HFF-Myc (cell line): ENCODE measurements around the gene BLACAT1.

ENCODE experiments used
- DNase-seq: peaks from one replicate; pipeline ENCODE4 v3.0.0-alpha.2; 2011; ENCODE audit warnings: low read depth; ENCODE audit errors: extremely low read depth
- H3K4me3 ChIP-seq: replicated peaks from 2 replicates; pipeline ENCODE4 v1.5.1; 2011; ENCODE audit warnings: low read depth, mild to moderate bottlenecking, control low read depth, low read length
- TF ChIP-seq, protein P1 (sequence below): IDR thresholded peaks from 2 replicates; pipeline ENCODE4 v1.5.1; 2012; ENCODE audit warnings: mild to moderate bottlenecking, low read depth, low read length, control low read depth; ENCODE audit errors: missing control alignments

Gene BLACAT1

DNA sequence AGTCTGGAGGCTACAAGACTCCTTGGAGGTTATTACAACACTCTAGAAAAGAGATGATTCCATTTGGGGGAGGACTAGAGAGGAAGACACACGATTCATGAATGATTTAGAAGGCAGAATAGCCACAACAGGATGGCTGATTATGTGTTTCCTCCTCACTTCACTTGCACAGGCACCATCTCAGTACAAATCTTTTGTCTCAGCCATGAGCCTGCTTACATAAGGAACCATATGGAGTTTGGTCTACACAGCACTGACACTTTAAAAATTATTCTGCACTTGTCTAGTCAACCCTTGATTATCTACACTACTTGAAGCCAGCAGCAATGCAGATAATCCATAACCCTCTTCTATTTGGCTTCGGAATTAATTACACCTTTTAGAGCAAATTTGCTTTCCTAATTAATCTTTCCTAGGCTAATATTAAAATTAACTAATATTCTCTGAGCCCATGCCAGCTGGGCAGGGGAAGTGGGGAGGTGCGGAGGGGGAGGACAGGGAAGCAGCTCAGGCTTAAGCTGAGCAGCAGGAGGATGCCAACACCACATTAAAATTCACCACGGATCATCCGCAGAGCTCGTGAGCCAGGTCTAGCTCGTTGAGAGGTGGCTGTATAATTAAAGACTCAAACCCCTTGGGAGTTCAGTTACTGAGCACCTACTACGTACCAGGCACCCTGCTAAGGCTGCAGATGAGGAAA is 30.8 kb downstream of the BLACAT1 start:
- TF ChIP-seq, protein P1, sequence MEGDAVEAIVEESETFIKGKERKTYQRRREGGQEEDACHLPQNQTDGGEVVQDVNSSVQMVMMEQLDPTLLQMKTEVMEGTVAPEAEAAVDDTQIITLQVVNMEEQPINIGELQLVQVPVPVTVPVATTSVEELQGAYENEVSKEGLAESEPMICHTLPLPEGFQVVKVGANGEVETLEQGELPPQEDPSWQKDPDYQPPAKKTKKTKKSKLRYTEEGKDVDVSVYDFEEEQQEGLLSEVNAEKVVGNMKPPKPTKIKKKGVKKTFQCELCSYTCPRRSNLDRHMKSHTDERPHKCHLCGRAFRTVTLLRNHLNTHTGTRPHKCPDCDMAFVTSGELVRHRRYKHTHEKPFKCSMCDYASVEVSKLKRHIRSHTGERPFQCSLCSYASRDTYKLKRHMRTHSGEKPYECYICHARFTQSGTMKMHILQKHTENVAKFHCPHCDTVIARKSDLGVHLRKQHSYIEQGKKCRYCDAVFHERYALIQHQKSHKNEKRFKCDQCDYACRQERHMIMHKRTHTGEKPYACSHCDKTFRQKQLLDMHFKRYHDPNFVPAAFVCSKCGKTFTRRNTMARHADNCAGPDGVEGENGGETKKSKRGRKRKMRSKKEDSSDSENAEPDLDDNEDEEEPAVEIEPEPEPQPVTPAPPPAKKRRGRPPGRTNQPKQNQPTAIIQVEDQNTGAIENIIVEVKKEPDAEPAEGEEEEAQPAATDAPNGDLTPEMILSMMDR: no peak
- no peak for DNase-seq
- H3K4me3 ChIP-seq: no peak overlapping the region

DNA sequence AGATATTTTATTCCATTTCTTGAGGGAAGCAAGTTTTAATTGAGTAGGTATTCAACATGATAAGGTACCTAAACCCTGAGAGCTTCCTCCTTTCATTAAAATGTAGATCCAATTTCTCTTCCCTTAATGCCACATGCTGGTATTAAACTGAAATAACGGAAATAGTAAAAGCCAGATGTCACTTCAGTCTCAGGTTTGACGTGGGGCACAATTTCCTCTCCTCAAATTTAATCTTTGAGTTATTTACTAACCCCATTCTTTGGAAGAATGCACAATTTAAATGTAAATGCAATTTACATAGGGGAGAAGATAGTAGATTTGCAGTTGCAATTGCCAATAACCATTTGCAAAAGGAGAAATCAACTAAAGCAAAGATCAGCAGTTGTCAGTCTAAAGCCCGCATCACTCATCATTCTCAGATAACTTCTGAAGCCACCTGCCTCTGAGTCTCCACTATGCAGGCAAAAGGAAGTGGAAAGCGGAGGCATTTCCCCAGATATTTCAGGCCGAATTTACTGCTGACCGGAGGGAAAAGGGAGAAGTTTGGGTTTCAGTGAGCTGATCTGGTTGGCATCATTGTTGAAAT is 31.9 kb downstream of the BLACAT1 start:
- DNase-seq: no peak
- H3K4me3 ChIP-seq: no peak overlapping the region
- TF ChIP-seq, protein P1: no peak

DNA sequence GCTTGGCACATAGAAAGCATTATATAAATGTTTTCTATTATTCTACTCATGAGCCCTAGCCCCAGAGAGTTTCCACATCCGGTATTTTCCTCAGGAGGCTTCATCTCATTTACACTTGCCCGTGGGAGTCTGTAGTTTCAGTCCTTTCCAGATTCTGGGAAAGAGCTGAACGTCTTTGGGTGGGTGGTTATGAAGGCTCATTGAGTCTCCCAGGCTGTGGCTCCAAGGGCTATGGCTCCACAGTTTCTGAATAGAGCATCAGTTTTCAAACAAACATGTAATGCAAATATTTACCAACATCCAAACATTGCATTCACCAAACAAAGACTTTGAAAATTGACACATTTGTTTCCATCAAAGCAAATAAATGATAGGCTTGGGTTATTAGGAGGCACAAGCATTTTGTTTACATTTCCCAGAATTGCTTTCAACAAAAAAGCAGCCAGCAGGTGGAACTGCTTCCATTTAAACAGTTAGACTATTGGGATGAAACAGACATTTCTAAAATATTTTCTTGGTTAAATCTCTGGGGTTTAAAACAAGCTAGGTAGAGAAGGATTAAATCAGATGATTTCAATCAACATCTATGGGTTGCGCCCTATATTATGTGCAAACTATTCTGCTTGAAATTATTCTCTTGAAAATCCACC is 32.7 kb downstream of the BLACAT1 start:
- no peak overlapping the region for H3K4me3 ChIP-seq
- DNase-seq: no peak
- TF ChIP-seq, protein P1: no peak

DNA sequence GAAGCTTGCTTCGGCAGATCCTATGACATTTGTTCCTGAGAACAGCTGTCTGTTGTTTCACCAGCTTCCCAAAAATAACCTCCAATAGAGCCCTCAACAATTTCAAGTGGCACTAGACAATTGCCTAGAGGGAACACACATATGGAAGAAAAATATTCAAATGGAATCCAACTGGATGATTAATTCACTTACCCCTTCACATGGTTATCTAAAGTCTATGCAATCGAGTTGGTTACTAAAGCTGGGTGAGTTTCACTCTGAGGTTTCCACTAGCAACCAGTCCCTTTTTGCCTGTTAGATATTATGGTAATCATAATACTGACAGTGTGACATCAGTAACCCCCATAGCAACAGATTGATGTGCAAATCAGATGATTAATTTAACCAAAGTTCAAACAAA is 34.0 kb downstream of the BLACAT1 start, which contains the start of gene LEMD1:
Gene LEMD1, minus strand, starts transcription at position 259 of the 400 bp plus-strand sequence. CDS start 1,520 bp downstream, outside the sequence.
- TF ChIP-seq, protein P1: no peak
- H3K4me3 ChIP-seq: no peak within 1 kb of the TSS
- DNase-seq: no peak

DNA sequence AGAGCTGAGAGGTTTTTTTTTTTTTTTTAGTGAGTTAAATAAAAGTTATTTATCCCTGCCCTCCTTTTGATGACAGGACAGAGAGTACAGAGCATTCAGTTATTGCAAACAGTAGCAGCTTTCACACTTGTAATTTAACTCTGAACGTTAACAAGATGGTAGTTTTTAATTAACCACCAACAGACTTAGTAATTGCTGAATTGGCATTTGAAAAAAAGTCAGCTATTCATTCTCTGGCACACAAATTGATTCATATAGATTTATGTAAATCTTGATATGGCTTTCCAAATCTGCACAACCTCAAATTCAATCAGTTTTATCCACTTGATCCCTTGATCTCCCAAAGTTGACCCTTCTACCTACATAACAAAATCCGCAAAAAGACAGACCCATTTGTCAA is 34.9 kb downstream of the BLACAT1 start:
- TF ChIP-seq, protein P1: no peak
- no peak overlapping the region for H3K4me3 ChIP-seq
- DNase-seq: no peak

DNA sequence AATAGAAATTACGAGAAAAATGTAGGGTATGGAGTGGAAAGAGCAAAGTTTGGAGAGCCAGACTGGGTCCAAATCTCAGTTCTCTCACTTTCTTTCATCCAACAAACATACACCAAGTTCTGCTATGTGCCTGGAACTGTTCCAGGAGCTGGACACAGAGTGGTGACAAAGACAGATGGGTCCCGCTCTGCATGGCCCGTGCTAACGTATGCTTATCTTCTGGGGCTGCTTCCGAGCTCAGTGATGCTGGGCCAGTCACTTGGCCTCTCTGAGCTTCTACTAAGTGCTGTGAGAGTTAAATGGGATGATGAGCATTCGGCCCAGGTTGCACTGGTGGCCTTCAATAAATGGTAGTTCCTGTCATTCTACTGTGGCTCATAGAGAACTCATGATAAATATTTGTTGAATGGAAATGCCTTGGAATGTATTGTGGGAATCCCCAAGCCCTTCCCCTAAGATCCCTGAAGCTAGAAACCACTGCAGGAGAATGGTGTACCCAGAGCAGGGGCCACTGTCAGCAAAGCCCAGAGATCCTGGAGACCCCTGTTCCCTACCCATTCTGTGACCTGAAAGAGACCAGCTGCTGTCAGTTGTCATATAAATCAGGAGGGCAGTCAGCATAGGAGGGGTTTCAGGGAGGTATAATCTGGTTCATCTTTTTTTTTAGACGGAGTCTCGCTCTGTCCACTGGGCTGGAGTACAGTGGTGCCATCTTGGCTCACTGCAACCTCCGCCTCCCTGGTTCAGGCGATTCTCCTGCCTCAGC is 37.8 kb downstream of the BLACAT1 start:
- H3K4me3 ChIP-seq: no peak overlapping the region
- no peak for DNase-seq
- TF ChIP-seq, protein P1: no peak
